IPS DF 4.7 (cell line): ENCODE results near the gene FGF18.

Source experiments
- DNase-seq: peaks from one replicate; pipeline ENCODE4 v3.0.0-alpha.2; 2013; ENCODE audit warnings: low spot score; ENCODE audit errors: extremely low read depth

The FGF18 gene

GRCh38 chr5:171422902-171423663 is 3.6 kb downstream of the FGF18 start:
- no peak for DNase-seq

DNA sequence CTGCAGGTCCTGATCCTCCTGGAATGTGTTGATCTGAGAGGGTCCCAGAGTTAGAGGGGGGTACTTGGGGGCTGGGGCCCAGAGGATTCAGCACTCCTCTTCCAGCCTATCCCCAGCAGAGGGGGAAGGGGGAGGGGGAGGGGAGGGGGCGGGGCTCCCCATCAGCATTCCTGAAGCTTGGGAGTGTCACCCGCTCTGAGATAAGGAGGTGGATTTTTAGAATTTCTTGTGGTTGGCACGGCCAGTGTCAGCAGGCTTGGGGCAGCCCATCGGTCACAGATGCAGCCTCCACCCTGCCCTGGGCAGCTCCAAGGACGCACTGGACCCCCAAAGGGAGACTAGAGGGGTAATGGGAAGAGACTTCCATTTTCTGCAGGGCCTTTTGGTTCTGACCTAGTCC is 5.3 kb downstream of the FGF18 start:
- no peak for DNase-seq

- no peak for DNase-seq
These were observed 6.3 kb downstream of the FGF18 start for GRCh38 chr5:171425596-171426244.

DNA sequence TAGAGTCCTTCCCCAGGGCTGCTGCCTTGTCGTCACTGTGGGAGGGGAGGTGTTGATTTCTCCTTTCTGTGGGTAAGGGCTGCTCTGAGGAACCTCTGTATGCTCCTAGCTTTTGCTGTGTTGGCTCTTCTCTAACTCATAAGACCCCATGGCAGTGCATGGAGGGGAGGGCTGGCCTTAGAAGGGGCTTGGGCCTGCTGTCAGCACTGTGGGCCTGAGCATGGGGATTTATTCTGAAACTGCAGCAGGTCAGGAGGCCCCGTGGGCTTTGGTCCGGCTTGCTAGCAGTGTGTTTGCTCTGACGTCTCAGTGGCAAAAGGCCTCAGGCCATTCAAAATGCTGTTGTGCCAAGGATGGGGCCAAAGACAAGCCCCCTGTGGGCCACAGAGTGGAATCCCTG is 6.8 kb downstream of the FGF18 start:
- DNase-seq, result no peak

DNA sequence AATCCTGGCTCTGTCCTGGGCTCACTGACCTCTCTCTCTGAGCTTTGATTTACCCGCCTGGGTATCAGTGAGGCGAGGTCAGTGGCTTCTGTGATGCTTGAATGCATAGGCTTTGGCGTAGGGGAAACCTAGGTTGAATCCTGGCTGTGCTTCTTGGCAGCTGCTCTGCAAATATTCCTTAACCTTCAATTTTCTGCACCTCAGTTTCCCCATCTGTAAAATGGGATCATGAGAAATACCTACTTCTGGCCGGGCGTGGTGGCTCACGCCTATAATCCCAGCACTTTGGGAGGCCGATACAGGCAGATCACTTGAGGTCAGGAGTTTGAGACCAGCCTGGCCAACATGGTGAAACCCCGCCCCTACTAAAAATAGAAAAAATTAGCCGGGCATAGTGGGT is 7.2 kb downstream of the FGF18 start:
- DNase-seq, result no peak

DNA sequence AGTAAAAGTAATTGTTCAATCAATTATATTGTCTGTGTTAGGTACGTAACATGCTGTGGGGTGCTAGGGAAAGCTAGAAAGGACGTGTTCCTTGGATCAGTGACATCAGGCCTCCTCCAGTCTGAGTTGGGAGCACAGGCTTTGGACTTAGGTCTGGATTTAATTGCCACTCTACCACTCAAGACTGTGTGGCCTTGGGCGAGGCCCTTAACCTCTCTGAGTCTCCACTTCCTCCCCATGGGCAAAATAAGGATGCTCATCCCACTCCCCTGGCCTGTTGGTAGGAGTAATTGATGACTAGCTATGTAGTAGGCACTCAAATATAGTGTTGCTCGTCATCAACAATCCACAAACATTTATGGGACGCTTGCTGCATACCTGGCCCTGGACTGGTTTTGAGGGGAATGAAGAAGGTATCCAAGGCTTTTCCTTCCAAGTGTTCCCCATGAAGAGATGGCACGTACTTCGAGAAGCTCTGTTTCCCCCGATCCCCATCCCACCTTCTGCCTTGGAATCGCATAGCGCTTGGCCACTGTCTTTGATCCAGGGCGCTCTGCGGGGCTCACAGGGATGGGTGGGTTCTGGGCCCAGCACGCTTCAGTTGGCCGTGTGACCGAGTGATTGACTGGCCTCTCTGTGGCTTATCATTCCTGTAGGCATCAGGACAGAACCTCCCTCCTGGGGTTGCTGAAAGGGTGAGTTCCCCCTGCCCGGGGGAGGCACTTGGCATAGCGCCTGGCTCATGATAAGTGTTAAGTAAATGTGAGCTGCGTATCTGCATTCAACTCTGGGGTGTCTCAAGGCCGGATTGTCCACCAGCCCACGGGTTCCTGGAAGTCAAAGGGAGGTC is 8.1 kb downstream of the FGF18 start:
- DNase-seq, result no peak

DNA sequence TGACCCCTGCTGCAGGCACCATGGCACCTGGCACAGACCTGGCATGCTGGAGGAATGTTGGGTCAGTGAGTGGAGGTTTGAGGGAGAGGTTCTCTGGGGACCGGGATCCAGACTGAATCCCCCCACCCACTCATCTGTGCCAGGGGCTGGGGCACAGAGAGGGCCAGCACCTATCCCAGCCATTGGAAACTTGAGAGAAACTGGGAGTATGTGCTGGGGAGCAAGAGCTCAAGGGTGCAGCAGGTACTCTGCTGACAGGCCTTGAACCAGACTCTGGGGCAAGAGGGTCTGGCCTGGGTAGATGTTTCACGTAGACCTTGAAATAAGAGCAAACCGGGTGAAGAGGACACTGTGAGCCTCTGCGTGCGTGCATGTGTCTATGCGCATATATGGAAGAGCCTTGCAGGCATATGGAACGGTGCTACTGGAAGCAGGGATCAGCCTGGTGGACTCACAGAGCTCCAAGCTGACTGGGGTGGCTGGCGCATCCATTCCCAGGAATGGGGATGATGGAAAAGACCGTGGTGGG is 8.8 kb downstream of the FGF18 start:
- DNase-seq, result no peak

DNA sequence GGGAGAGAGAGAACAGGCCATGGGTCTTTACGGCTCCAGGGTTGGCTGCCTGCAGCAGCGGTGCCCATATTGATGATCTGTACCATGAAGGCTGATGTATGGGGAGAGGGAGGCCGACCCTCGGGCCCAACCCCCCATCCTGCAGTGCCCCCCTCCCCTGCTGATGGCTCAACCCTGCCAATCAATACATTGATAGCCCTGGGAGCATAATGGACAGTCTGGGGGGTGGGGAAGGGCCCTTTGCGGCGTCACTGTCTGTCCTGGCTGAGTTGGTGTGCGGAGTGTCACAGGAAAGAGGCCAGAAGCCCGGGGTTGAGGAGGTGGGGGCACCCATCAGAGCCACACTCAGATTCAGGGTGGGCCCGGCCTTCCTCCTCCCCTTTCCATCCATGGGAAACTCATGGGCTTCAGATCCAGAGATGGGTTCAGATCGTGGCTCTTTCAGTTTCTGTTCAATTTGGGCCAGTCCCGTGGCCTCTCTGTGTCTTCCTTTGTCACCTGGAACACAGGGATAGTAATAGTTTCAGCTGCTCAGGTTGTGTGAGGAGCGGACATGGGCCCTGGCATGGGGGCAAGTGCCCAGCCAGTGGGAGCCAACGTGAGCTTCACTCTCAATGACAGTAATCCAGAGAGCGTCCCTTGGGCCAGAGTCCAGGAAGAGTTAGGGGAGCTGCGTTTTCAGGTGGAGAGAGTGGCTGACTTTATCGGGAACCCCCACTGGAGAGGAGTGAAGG is 9.5 kb downstream of the FGF18 start:
- DNase-seq, result no peak

DNA sequence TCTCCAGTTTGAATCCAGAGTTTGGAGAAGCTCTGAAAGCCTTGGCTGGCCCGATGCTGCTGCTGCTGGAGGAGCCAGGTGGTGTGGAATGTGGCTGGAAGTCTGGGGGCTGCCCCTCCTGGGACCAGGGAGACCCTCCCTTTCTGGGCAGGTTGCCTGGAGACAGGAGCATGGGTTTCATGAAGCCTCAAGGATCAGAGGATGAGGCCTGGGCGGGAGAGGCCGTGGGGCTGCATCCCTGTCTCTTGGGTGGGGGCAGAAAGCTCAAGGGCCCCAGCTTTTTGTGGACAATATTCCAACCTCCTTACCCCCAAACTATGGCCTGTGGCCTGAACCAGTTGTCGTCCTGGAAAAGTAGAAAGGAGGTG is 10.1 kb downstream of the FGF18 start:
- DNase-seq, result no peak

DNA sequence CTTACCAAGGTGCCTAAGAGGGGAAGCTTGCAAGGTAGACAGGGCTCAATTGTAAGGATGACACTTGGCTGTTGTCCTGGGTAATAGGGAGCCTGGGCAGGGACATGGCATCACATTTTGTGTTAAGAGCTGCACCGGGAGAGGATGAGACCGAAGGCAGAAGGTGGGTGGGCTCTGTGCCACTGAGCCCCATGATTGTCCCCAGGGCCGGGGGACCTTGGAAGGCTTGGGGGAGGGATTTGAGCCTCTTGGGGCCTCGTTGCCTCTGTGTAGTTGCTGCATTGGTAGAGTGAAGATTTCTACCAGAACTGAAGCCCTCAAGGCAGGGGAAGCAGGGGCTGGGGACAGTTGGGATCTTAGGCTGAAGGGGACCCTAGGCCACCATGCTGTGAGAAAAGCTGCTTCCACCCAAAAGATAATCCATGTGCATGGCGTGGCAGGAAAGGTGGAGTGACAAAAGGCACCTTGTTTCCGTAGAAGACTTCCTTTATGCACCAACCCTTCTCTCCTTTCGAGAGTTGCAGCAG is 11.9 kb downstream of the FGF18 start:
- DNase-seq, result no peak

DNA sequence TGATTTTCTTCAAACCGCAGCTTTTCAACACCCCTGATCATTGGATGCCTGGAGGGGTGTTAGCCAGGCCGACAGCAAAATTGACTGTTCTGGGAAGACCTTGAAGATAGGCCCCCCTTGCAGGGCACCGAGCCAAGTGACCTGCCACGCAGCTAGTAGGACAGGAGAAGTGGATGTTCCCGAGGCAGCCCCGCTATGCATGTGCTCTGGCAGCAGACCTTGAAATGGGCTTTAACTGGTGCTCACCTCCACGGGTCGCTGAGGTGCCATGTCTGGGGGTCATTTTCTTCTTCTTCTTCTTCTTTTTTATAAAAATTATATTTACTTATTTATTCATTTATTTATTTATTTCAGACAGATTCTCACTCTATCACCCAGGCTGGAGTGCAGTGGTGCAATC is 12.6 kb downstream of the FGF18 start:
- DNase-seq, result no peak

DNA sequence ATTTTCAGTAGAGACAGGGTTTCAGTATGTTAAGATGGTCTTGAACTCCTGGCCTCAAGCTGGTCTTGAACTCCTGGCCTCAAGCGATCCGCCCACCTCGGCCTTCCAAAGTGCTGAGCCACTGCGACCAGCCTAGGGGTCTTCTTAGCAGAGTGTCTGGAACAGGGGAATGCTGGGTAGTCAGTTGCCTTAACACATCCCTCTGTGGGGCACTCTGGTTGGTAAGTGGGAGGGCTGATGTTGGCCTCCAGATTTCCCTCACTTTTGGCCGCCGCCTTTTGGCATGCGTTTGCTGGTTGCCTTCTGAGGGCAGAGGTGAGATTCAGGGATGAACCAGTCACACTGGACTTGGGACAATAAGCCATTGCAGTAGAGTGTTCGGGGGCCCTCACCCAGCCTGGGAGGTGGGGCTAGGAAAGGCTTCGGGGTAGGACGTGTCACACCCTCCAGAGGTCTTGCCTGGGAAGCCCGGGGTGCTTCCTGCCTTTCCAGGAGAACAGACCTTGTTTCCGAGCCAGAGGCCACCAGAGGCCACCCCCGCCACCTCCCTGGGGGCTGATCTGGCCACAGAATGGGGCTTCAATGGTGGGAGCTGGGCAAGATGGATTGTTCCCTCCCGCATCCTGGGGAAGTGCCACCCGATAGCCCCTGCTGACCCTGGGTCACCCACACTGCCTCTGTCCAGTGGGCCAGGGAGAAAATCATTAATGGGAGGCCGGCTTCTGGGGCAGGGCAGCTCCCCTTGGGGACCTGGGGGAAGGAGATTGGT is 13.3 kb downstream of the FGF18 start:
- DNase-seq, result no peak

DNA sequence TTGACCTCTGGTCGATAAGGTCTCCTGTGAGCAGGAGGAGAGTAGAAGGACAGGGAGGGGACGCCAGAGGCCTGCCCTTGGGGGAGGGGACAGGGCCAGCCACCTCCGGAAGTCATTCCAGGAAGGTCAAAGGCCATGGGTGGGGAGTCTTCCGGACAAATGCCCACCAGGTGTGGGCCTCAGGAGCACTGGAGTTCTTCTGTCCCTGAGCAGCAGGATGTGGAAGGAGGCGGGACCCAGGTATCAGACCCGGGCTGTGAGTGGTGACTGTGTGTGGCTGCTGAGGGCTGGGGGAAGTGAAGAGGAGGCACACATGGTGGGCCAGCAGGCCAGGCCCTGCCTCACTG is 13.9 kb downstream of the FGF18 start:
- DNase-seq, result no peak

- no peak for DNase-seq
These were observed 14.7 kb downstream of the FGF18 start for GRCh38 chr5:171433982-171434676.

DNA sequence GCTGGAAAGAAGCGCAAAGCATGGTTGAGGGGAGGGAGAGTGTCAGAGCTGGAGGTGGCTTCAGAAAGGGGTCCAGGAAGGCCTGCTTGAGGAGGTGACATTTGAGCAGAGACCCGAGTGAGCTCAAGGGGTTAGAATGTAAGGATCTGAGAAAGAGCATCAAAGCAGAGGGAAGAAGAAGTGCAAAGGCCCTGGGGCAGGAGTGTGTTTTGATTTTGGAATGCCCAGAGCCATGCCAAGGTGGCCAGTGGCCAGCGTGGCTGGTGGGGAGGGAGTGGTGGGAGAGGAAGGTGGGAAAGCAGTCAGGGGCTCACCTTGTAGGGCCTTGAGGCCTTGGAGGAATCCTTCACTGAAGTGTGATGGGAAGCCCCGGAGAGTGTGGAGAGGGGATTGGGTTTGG is 15.4 kb downstream of the FGF18 start:
- DNase-seq, result no peak

GRCh38 chr5:171435908-171436307 is 16.5 kb downstream of the FGF18 start:
- no peak for DNase-seq

GRCh38 chr5:171436804-171437285 is 17.4 kb downstream of the FGF18 start:
- no peak for DNase-seq

- no peak for DNase-seq
These were observed 17.9 kb downstream of the FGF18 start for GRCh38 chr5:171437286-171437821.

DNA sequence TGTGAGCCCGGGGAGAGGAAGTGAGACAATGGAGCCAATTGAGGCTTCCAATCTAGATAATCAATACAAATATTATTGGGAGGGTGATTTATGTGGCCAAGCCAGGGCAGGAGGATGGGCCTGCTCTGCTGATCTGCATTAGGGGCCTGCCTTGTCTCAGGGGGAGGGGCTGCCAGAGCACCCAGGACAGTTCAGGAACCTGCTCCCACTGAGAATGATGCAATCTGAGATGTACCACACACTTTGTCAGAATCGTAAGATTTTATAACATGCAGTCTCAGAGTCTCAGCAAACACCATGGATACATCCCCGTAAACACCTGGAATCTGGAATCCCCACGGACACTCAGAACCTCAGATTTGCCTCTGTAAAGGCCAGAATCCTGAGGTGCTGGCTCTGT is 19.3 kb downstream of the FGF18 start:
- DNase-seq, result no peak
